ENCODE results near the gene MERTK.
"Not testable (repeated sequence)": the region's sequence is repeated elsewhere in the genome, so short reads cannot be mapped to it uniquely, and the experiment has no call there.

Gene MERTK

GRCh38 chr2:111945444-111946293, 47.3 kb downstream of the MERTK start:
- no peak overlapping the region for H3K9ac ChIP-seq (ENCODE audit: low read depth, low read length)

DNA sequence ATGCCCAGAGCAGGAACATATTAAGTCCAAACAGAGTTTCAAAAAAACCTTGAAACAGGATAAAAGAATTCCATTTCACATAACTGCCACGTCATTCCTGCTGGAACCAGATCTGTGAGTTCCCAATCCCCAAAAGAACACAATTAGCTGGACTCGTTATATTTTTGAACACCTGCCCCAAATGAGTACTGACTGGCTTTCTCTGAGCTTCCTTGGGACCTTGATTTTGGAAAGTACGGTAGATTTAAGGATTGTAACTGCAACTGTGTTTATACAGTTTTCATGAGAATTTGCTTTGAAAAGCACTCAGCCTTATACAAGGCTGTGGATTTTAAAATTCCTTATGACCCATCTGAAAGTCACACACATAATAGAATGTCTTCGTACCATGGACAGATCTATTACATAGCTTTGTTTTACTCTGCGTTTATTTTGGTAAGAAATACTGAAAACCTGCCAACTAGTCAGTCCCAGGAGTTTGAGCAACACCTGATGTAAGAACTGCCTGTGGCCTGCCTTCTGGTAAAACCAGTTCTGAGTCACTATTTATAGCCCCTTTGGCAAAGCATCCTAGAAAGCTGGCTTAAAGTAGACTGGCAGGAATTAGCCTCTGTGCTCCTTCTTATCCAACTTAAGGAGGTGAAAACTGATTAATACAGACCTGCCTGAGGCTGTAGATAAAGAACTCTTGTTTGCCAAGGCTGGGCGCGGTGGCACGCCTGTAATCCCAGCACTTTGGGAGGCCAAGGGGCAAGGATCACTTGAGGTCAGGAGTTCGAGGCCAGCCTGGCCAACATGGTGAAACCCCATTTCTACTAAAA, 48.1 kb downstream of the MERTK start:
- no peak overlapping the region for H3K9ac ChIP-seq (ENCODE audit: low read depth, low read length)

More at GRCh38 chr2:111945444-111946293, 47.3 kb downstream of the MERTK start:
- Histone ChIP-seq H3K36me3 (ENCODE audit: insufficient read depth, low read length) (no peaks in the 10 kb centered on the region), H3K4me1 (ENCODE audit: insufficient read depth, low read length) (peaks cover 2% of the 10 kb centered on the region; the same call in 1 of the 2 replicates), H3K9me3 (ENCODE audit: control insufficient read depth, insufficient read depth, low read length) (no peaks in the 10 kb centered on the region)

GRCh38 chr2:111947219-111947618, 48.8 kb downstream of the MERTK start:
- H3K9me3 ChIP-seq (ENCODE audit: control insufficient read depth, insufficient read depth, low read length): no peaks in the 10 kb centered on the region
- H3K4me1 ChIP-seq (ENCODE audit: insufficient read depth, low read length): no peaks in the 10 kb centered on the region
- H3K9ac ChIP-seq (ENCODE audit: low read depth, low read length): no peak overlapping the region
- H3K36me3 ChIP-seq (ENCODE audit: insufficient read depth, low read length): no peaks in the 10 kb centered on the region

More for the DNA sequence above, 48.1 kb downstream of the MERTK start:
- H3K36me3 ChIP-seq (ENCODE audit: insufficient read depth, low read length): no peaks in the 10 kb centered on the region
- no peaks in the 10 kb centered on the region for H3K4me1 ChIP-seq (ENCODE audit: insufficient read depth, low read length)
- H3K9me3 ChIP-seq (ENCODE audit: control insufficient read depth, insufficient read depth, low read length): no peaks in the 10 kb centered on the region

DNA sequence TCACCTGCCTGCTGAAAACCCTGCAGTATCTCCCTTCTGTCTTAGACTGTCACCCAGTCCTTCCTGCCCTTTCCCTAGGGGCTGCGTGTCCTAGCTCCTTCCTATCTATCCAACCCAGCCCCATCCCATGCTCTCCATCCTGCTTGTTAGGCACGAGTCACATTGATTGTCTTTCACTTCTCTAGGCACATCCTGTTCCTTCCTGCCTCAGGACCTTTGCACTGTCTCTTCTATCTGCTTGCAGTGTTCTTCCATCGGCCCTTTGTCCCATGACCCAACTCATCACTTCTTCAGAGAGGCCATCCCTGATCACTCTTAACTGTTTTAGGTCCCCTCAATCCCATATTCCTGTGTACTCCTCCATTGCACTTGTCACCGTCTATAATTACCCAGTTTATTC, 50.4 kb downstream of the MERTK start:
- H3K36me3 ChIP-seq (ENCODE audit: insufficient read depth, low read length): no peaks in the 10 kb centered on the region
- no peak overlapping the region for H3K9ac ChIP-seq (ENCODE audit: low read depth, low read length)
- no peaks in the 10 kb centered on the region for H3K4me1 ChIP-seq (ENCODE audit: insufficient read depth, low read length)
- no peaks in the 10 kb centered on the region for H3K9me3 ChIP-seq (ENCODE audit: control insufficient read depth, insufficient read depth, low read length)

DNA sequence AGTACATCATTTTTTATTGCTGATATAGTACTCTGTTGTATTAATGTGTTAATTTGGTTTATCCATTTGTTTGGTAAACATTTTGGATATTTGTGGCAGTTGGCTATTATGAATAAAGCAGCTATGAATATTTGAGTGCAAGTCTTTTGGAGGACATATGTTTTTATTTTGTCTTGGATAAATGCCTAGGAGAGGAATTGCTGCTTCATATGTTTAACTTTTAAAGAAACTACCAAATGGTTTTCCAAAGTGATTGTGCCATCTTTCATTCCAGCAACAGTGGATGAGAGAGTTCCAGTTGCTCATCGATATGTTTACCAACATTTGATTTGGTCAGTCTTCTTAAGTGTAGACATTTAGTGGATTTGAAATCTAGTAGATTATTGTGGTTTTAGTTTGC, 51.8 kb downstream of the MERTK start:
- H3K4me1 ChIP-seq (ENCODE audit: insufficient read depth, low read length): no peaks in the 10 kb centered on the region
- no peaks in the 10 kb centered on the region for H3K36me3 ChIP-seq (ENCODE audit: insufficient read depth, low read length)
- H3K9me3 ChIP-seq (ENCODE audit: control insufficient read depth, insufficient read depth, low read length): no peaks in the 10 kb centered on the region
- H3K9ac ChIP-seq (ENCODE audit: low read depth, low read length): no peak overlapping the region

DNA sequence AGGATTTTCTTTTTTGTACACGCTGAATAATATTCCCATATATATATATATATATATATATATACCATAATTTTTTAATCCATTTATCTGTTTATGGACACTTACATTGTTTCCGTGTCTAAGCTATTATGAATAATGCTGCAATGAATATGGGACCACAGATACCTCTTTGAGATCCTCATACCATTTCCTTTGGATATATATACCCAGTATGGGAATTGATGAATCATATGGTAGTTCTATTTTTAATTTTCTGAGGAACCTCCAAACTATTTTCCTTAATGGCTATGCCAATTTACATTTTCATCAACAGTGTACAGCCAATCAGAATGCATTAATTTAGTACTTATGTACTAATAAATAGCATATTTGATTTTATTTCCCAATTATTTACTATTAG, 53.1 kb downstream of the MERTK start:
- no peaks in the 10 kb centered on the region for H3K36me3 ChIP-seq (ENCODE audit: insufficient read depth, low read length)
- no peaks in the 10 kb centered on the region for H3K9me3 ChIP-seq (ENCODE audit: control insufficient read depth, insufficient read depth, low read length)
- H3K9ac ChIP-seq (ENCODE audit: low read depth, low read length): no peak overlapping the region
- no peaks in the 10 kb centered on the region for H3K4me1 ChIP-seq (ENCODE audit: insufficient read depth, low read length)

DNA sequence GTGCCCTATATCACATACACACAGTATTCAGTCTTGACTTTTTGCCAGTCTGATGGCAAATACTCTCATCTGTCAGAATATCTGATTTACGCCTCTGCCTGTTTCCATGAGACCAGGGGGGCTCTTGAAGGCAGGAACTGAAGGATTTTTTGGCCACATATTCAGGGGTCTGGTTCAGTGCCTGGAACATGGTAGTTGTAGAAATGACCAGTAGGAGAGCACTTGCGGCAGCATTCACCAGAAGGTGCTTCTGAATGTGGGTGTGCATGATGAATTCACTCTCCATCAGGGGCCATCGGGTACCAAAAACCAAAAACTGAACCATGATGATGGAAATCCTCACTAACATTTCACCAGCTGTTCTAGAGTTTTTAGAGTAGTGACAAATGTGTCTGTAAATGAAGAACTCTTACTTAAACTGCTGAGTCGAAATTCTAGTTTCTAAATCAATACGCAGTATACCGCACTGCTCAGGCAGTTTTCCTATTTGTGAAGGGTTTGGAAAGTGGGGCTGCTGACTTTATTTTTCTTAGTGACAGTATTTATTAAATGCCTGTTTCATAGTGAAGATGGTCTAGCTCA, 54.6 kb downstream of the MERTK start:
- no peaks in the 10 kb centered on the region for H3K9me3 ChIP-seq (ENCODE audit: control insufficient read depth, insufficient read depth, low read length)
- no peaks in the 10 kb centered on the region for H3K36me3 ChIP-seq (ENCODE audit: insufficient read depth, low read length)
- no peaks in the 10 kb centered on the region for H3K4me1 ChIP-seq (ENCODE audit: insufficient read depth, low read length)
- no peak overlapping the region for H3K9ac ChIP-seq (ENCODE audit: low read depth, low read length)

DNA sequence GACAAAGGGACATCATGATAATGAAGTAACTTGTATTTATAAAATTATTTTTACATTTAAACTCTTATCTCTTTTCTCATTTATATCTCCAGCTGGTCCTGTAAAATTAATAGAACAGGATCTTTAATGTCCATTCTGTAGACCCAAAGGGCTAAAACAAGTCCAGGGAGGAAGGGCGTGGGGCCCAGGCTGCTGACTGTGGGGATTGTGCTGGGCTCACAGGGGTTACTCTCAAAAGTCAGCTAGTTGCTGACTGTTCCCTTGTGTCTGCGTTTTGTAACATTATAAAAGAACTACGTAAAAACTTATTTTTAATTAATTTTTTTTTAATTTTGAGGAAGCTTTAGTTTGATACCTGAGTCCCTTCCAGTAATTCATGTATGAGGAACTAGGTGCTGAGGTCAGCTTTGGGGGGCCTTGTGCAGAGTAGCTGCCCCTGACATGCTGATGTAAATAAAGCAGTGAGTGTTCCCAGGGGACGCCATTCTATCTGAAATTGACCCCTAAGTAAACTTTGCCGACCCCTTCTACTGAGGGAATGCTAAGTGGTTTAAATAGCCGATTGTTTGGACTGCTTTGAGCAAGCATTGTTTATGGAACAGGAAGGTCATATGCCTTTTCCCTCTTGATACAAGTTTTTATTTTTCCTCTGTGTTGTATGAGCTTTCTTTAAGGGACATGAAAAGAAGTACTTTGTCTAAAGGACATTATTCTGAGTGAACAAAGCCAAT, 56.4 kb downstream of the MERTK start:
- H3K36me3 ChIP-seq (ENCODE audit: insufficient read depth, low read length): no peaks in the 10 kb centered on the region
- no peak overlapping the region for H3K9ac ChIP-seq (ENCODE audit: low read depth, low read length)
- no peaks in the 10 kb centered on the region for H3K4me1 ChIP-seq (ENCODE audit: insufficient read depth, low read length)
- no peaks in the 10 kb centered on the region for H3K9me3 ChIP-seq (ENCODE audit: control insufficient read depth, insufficient read depth, low read length)

GRCh38 chr2:111957872-111958354, 59.5 kb downstream of the MERTK start:
- Histone ChIP-seq H3K4me1 (ENCODE audit: insufficient read depth, low read length) (no peaks in the 10 kb centered on the region), H3K36me3 (ENCODE audit: insufficient read depth, low read length) (no peaks in the 10 kb centered on the region), H3K9ac (ENCODE audit: low read depth, low read length) (no peak overlapping the region)

DNA sequence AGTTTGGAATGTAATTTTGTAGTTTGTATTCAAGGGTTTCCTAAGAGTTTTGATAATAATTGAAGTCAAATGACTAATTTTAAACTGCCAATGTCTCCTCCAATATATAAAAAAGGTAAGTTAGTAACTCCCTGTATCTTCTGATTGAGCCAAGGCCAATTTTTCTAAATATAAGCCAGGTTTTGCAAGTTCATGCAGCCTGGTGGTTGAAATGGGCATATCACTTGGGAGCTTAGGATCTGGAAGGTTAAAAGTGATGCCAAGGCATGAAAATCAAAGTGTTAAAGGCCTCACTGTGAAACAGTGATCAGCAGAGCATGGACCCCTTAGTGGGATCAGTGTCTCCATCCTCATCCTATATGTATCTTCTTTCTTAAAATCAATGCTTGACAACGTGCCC, 60.5 kb downstream of the MERTK start:
- H3K4me1 ChIP-seq (ENCODE audit: insufficient read depth, low read length): no peaks in the 10 kb centered on the region
- no peaks in the 10 kb centered on the region for H3K9me3 ChIP-seq (ENCODE audit: control insufficient read depth, insufficient read depth, low read length)
- H3K36me3 ChIP-seq (ENCODE audit: insufficient read depth, low read length): no peaks in the 10 kb centered on the region
- no peak overlapping the region for H3K9ac ChIP-seq (ENCODE audit: low read depth, low read length)

More at GRCh38 chr2:111957872-111958354, 59.5 kb downstream of the MERTK start:
- H3K9me3 ChIP-seq (ENCODE audit: control insufficient read depth, insufficient read depth, low read length): no peaks in the 10 kb centered on the region

DNA sequence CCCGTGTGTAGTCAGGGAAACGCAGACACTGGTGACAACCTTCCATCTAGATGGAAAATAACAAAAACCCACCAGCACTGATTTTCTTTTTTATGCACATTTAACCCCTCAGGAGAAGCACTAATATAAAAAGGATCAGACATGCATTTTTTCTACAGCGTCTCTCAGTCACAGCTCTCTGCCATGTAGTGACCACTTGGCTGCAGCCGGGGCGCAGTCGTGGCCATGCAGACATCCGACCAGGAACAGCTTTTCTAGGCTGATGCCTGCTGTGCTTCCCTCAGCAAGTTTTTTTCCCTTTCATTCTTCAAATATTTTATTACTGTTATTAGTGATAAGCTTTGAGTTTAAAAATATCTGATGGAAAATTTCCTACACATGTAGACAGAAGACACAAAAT, 63.3 kb downstream of the MERTK start:
- no peaks in the 10 kb centered on the region for H3K4me1 ChIP-seq (ENCODE audit: insufficient read depth, low read length)
- H3K9me3 ChIP-seq (ENCODE audit: control insufficient read depth, insufficient read depth, low read length): no peaks in the 10 kb centered on the region
- no peaks in the 10 kb centered on the region for H3K36me3 ChIP-seq (ENCODE audit: insufficient read depth, low read length)

GRCh38 chr2:111963086-111963485, 64.7 kb downstream of the MERTK start:
- H3K36me3 ChIP-seq (ENCODE audit: insufficient read depth, low read length); H3K9me3 ChIP-seq (ENCODE audit: control insufficient read depth, insufficient read depth, low read length); H3K4me1 ChIP-seq (ENCODE audit: insufficient read depth, low read length); H3K9ac ChIP-seq (ENCODE audit: low read depth, low read length): not testable (repeated sequence)

More for the DNA sequence above, 63.3 kb downstream of the MERTK start:
- no peak overlapping the region for H3K9ac ChIP-seq (ENCODE audit: low read depth, low read length)

DNA sequence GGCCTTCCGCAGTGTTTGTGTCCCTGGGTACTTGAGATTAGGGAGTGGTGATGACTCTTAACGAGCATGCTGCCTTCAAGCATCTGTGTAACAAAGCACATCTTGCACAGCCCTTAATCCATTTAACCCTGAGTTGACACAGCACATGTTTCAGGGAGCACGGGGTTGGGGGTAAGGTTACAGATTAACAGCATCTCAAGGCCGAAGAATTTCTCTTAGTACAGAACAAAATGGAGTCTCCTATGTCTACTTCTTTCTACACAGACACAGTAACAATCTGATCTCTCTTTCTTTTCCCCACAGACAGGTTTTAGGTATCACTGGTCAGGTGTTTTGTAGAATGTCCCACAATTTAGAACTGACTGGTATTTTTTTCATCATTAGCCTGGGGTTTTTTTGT, 65.1 kb downstream of the MERTK start:
- H3K9me3 ChIP-seq (ENCODE audit: control insufficient read depth, insufficient read depth, low read length); H3K4me1 ChIP-seq (ENCODE audit: insufficient read depth, low read length); H3K9ac ChIP-seq (ENCODE audit: low read depth, low read length); H3K36me3 ChIP-seq (ENCODE audit: insufficient read depth, low read length): not testable (repeated sequence)

GRCh38 chr2:111965062-111965461, 66.7 kb downstream of the MERTK start:
- Histone ChIP-seq H3K4me1 (ENCODE audit: insufficient read depth, low read length) (no peaks in the 10 kb centered on the region), H3K36me3 (ENCODE audit: insufficient read depth, low read length) (no peaks in the 10 kb centered on the region), H3K9me3 (ENCODE audit: control insufficient read depth, insufficient read depth, low read length) (no peaks in the 10 kb centered on the region), H3K9ac (ENCODE audit: low read depth, low read length) (no peak overlapping the region)
